Hepatocyte (in vitro differentiated cells): ENCODE data around the gene MPIG6B.

Experiments used
- EZH2 ChIP-seq: fragments of 200-600 bp; sonication (generic); IDR thresholded peaks from 2 replicates; pipeline ENCODE4 v1.6.1; 2016; ENCODE audit warnings: antibody characterized with exemption, mild to moderate bottlenecking, borderline replicate concordance
- TF ChIP-seq, protein P1 (sequence below): fragments of 200-600 bp; sonication (generic); IDR thresholded peaks from 2 replicates; pipeline ENCODE4 v1.5.1; 2016; ENCODE audit warnings: antibody characterized with exemption, mild to moderate bottlenecking; ENCODE audit not compliant: poor library complexity

DNA sequence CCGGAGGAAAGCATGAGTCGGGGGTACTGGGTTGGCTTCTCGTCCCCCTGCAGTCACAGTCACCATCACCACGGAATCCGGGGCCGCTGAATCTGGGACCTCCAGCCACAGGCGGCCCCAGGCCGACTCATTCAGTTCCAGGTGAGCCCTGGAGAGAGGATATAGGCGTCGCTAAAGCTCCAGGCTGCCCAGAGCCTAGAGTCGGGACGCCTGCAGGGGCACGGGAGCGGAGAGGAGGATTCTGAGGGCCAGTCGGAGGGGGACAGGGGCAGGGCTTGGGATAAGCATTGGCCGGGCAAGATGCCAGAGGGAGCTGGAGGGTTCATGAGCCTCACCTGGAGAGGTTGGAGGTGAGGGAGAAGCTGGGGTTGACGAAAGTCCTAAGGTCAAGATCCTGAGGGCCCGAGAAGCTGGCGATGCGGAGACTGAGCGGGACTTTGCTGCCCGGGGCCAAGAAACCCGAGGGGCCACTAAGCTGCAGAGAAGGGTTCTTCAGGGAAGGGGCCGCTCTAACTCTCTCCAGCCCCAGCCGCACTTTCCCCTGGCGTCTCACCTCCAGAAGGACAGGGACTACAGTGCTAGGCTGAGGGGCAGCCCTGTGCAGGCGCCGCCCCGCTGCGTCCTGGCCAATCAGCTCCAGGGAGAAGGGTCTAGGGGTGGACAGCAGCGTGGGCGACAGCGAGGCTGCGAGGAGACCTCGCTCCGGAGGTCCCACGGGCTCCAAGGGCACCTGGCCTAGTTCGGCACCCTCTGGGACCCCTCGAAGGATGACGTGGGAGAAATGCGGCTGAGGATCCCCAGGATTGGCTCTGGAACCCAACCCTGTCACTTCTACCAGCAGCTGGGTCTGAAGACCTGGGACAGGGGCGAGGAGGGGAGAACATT lies 43.0 kb downstream of the MPIG6B start:
- TF ChIP-seq, protein P1, sequence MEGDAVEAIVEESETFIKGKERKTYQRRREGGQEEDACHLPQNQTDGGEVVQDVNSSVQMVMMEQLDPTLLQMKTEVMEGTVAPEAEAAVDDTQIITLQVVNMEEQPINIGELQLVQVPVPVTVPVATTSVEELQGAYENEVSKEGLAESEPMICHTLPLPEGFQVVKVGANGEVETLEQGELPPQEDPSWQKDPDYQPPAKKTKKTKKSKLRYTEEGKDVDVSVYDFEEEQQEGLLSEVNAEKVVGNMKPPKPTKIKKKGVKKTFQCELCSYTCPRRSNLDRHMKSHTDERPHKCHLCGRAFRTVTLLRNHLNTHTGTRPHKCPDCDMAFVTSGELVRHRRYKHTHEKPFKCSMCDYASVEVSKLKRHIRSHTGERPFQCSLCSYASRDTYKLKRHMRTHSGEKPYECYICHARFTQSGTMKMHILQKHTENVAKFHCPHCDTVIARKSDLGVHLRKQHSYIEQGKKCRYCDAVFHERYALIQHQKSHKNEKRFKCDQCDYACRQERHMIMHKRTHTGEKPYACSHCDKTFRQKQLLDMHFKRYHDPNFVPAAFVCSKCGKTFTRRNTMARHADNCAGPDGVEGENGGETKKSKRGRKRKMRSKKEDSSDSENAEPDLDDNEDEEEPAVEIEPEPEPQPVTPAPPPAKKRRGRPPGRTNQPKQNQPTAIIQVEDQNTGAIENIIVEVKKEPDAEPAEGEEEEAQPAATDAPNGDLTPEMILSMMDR = no peak
- no peak for TF ChIP-seq EZH2
